ENCODE data around the gene AURKA. TPM values are rescaled to one million over a fixed set of nuclear protein-coding genes. Genes with fewer than 3 reads are reported as not detected.

AURKA gene
- total RNA-seq, 3 donors from 2014 or later (not counting 1 experiment from before 2014, with no cell fraction given): 1.5 to 2.9 (median 2.0) TPM

- DNase-seq (no peak), ATAC-seq (peak; percentile 12 to 24 (median 18))
- H3K27ac ChIP-seq (ENCODE audit: low read length): peak overlapping the region; percentile 38
- no peaks in the 10 kb centered on the region for H3K9me3 Mint-ChIP-seq
- H3K27ac Mint-ChIP-seq: peak overlapping the region; percentile 85 to 92
- H3K27me3 Mint-ChIP-seq (ENCODE audit: low read depth in 2 of 2): no peaks in the 10 kb centered on the region
- H3K9me3 ChIP-seq (ENCODE audit: control insufficient read depth, insufficient read depth, low read length): no peaks in the 10 kb centered on the region
- TF ChIP-seq CTCF (IDR thresholded peaks at IDR 0.05): no peak
- peaks cover 42% of the 10 kb centered on the region for H3K4me1 ChIP-seq (ENCODE audit: control insufficient read depth, insufficient read depth, low read length)
- intact Hi-C loops (cut with micrococcal nuclease): no loop called here
- WGBS (ENCODE audit: insufficient coverage): 95% methylated on average over 3 of the region's 3 CpGs
- H3K27me3 ChIP-seq (ENCODE audit: control insufficient read depth, insufficient read depth, low read length): no peaks in the 10 kb centered on the region
- H3K36me3 ChIP-seq (ENCODE audit: control insufficient read depth, insufficient read depth, low read length): no peaks in the 10 kb centered on the region
- H3K4me1 Mint-ChIP-seq: peaks cover 50 to 51% of the 10 kb centered on the region in 2 donors
- H3K4me3 ChIP-seq (ENCODE audit: low read length): no peak overlapping the region
- H3K4me3 Mint-ChIP-seq: peak overlapping the region; percentile 81
- H3K36me3 Mint-ChIP-seq: no peaks in the 10 kb centered on the region
These were observed 41.3 kb upstream of the AURKA start for GRCh38 chr20:56433221-56433879.

- no peaks in the 10 kb centered on the region for H3K27me3 Mint-ChIP-seq (ENCODE audit: low read depth in 2 of 2)
- no peak for TF ChIP-seq CTCF (IDR thresholded peaks at IDR 0.05)
- H3K4me3 Mint-ChIP-seq: no peak overlapping the region
- peaks cover 53 to 56% of the 10 kb centered on the region in 2 donors for H3K4me1 Mint-ChIP-seq
- H3K27me3 ChIP-seq (ENCODE audit: control insufficient read depth, insufficient read depth, low read length): no peaks in the 10 kb centered on the region
- no peaks in the 10 kb centered on the region for H3K9me3 Mint-ChIP-seq
- H3K36me3 Mint-ChIP-seq: no peaks in the 10 kb centered on the region
- no peak for ATAC-seq
- H3K27ac Mint-ChIP-seq: no peak overlapping the region
- no peak overlapping the region for H3K4me3 ChIP-seq (ENCODE audit: low read length)
- DNase-seq: no peak
- H3K4me1 ChIP-seq (ENCODE audit: control insufficient read depth, insufficient read depth, low read length): peaks cover 39% of the 10 kb centered on the region
- no peak overlapping the region for H3K27ac ChIP-seq (ENCODE audit: low read length)
- H3K36me3 ChIP-seq (ENCODE audit: control insufficient read depth, insufficient read depth, low read length): no peaks in the 10 kb centered on the region
- WGBS (ENCODE audit: insufficient coverage): 100% methylated on average over 1 of the region's 3 CpGs
- intact Hi-C loops (cut with micrococcal nuclease): no loop called here
- H3K9me3 ChIP-seq (ENCODE audit: control insufficient read depth, insufficient read depth, low read length): no peaks in the 10 kb centered on the region
These were observed 39.5 kb upstream of the AURKA start for GRCh38 chr20:56431471-56431870.

DNA sequence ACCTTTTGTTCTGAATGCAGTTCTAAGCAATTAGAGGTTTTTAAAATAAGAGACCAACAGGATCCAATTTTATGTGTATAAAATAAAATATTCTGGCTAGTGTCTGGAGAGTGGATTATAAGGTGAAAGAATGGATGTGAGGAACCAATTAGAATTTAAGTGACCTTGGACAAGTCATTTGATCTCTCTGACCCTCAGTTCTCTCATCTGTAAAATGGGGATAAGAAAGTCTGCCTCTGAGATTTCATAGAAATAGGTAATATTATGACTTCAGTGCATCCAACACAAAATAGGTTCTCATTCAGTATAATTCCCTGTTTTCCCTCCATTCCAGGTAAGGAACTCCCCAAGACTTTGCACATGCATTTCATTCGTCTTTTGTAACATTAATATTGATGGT is 38.9 kb upstream of the AURKA start:
- ATAC-seq (no peak), DNase-seq (no peak)
- Mint-ChIP-seq H3K9me3 (no peaks in the 10 kb centered on the region), H3K36me3 (no peaks in the 10 kb centered on the region), H3K27ac (peak overlapping the region in 1 of 2 donors; percentile 85), H3K4me1 (peaks cover 53 to 59% of the 10 kb centered on the region in 2 donors), H3K4me3 (no peak overlapping the region), H3K27me3 (ENCODE audit: low read depth in 2 of 2) (no peaks in the 10 kb centered on the region)
- intact Hi-C loops (cut with micrococcal nuclease): no loop called here
- WGBS (ENCODE audit: insufficient coverage): 94% methylated on average over 1 of the region's 1 CpG
- Histone ChIP-seq H3K9me3 (ENCODE audit: control insufficient read depth, insufficient read depth, low read length) (no peaks in the 10 kb centered on the region), H3K36me3 (ENCODE audit: control insufficient read depth, insufficient read depth, low read length) (no peaks in the 10 kb centered on the region), H3K27ac (ENCODE audit: low read length) (no peak overlapping the region), H3K4me1 (ENCODE audit: control insufficient read depth, insufficient read depth, low read length) (peaks cover 39% of the 10 kb centered on the region), H3K27me3 (ENCODE audit: control insufficient read depth, insufficient read depth, low read length) (no peaks in the 10 kb centered on the region), H3K4me3 (ENCODE audit: low read length) (no peak overlapping the region)
- TF ChIP-seq CTCF (IDR thresholded peaks at IDR 0.05): no peak

GRCh38 chr20:56430461-56430860 is 38.4 kb upstream of the AURKA start:
- no peaks in the 10 kb centered on the region for H3K36me3 ChIP-seq (ENCODE audit: control insufficient read depth, insufficient read depth, low read length)
- H3K27ac ChIP-seq (ENCODE audit: low read length): no peak overlapping the region
- no peaks in the 10 kb centered on the region for H3K9me3 Mint-ChIP-seq
- 90% methylated on average over 4 of the region's 4 CpGs for WGBS (ENCODE audit: insufficient coverage)
- H3K27me3 ChIP-seq (ENCODE audit: control insufficient read depth, insufficient read depth, low read length): no peaks in the 10 kb centered on the region
- H3K4me3 ChIP-seq (ENCODE audit: low read length): no peak overlapping the region
- H3K27me3 Mint-ChIP-seq (ENCODE audit: low read depth in 2 of 2): no peaks in the 10 kb centered on the region
- TF ChIP-seq CTCF (IDR thresholded peaks at IDR 0.05): no peak
- ATAC-seq (no peak), DNase-seq (no peak)
- H3K4me1 Mint-ChIP-seq: peaks cover 53 to 61% of the 10 kb centered on the region in 2 donors
- peak overlapping the region; percentile 85 for H3K4me3 Mint-ChIP-seq
- intact Hi-C loops (cut with micrococcal nuclease): no loop called here
- peak overlapping the region; percentile 71 to 85 for H3K27ac Mint-ChIP-seq
- no peaks in the 10 kb centered on the region for H3K9me3 ChIP-seq (ENCODE audit: control insufficient read depth, insufficient read depth, low read length)
- H3K36me3 Mint-ChIP-seq: no peaks in the 10 kb centered on the region
- peaks cover 39% of the 10 kb centered on the region for H3K4me1 ChIP-seq (ENCODE audit: control insufficient read depth, insufficient read depth, low read length)

All from natural killer cell (primary cell).